IPS-NIHi7 (cell line): ENCODE data around the gene LCN1.
"Not testable (repeated sequence)": the region's sequence is repeated elsewhere in the genome, so short reads cannot be mapped to it uniquely, and the experiment has no call there.

Experiments used
- DNase-seq: peaks from one replicate; pipeline ENCODE4 v3.0.0; 2012; ENCODE audit warnings: mixed read lengths; ENCODE audit errors: extremely low spot score

Gene LCN1

DNA sequence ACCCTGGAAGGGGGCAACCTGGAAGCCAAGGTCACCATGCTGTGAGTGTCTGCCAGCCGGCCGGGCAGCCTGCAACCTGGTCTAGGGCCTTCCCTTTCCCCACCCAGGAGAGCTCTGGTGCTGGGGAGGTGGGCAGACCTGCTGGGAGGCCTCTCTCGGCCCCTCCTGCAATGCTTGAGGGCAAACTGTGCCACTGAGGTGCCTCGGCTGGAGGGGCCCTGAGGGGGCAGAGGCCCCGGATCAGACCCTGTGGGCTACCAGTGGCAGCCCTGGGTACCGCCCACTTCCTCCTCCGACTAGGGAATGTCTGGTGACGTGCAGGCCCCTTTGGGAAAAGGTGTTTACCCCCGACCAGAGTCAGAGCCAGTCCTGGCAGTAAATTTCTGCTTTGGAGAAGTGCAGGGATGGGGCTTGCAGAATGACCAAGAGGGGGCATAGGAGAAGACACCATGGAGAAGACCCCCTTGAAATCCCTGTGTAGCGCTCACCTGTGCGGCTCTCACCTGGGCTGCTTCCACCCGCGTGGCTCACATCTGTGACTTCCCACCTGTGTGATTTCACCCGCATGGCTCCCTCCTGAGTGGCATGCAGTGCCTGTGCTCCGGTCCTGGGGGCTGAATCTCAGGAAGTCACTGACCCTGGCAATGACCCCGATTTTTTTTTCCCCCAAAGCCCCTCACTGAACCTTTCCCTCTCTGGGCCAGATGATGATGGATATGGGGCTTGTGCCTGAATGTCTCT is 1.1 kb downstream of the LCN1 start:
- peak; percentile 7 for DNase-seq

DNA sequence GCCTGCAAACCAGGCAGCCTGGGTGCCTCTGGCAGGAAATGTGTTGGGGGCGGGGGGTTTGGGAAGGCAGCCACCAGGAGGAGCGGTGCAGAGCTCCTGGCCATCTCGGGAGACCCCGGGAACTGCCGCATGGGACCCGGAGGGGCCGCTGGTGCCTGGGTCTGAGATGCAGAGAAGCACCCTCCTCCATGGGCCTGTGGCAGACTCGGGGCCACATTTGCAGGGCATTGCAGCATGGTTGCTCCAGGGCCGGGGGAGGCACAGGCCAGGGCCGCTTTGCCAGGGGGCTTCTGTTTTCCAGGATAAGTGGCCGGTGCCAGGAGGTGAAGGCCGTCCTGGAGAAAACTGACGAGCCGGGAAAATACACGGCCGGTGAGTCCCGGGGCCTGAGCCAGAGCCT is 1.7 kb downstream of the LCN1 start:
- peak; percentile 44 for DNase-seq

DNA sequence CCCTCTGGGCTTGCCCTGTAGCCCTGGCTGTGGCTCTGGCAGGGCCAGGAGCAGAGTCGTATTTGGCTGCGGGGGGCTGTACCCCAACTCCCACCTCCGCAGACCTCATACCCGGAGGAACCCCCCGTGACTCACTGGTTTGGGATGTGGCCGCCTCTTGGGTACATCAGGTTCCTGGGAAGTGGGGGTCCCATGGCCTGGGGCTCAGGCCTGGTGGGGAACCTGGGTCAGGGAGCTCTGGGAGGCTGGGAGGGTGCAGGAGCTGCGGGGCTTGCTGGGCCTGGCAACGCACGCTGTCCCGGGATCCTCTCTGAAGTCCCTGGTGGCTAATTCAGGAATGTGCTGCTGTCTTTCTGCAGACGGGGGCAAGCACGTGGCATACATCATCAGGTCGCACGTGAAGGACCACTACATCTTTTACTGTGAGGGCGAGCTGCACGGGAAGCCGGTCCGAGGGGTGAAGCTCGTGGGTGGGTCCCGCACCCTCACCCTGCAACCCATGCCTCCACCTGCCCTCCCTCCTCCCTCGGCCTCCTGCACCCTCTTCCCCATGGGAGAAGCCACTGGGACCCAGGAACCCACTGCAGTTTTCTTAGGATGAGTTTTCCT is 2.4 kb downstream of the LCN1 start:
- peak; percentile 19 for DNase-seq

DNA sequence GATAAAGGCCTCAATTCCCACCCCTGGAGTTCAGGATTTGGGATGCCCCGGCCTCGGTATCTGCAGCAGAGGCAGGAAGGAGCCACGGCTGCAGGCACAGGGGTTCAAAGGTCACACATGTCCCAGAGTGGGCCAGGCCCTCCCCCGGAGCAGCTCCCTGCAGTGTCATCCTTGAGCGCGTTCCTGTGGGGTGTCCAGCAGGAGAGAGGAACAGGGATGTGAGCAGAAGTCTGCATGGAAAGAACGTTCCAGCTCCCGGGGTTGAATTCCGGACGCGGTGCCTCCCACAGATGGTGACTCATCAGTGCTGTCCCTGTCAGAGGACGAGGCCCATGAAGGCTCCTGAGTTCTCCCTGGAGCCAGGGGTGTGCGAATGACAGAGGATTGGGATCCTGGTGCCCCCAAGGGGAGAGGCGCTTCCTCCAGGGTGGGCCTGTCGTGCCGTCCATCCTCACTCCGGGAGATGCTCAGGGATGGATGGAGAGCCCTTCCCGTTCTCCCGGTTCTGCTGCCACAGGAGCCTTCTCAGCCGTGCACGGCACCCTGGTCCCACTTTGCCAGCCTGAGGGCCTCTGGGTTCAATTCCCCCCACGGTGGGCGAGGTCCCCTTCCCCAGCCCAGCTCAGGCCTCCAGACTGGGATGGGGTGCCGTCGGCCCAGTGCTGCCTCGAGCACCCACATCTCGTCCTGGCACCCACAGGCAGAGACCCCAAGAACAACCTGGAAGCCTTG is 3.1 kb downstream of the LCN1 start:
- DNase-seq: peak; percentile 9

DNA sequence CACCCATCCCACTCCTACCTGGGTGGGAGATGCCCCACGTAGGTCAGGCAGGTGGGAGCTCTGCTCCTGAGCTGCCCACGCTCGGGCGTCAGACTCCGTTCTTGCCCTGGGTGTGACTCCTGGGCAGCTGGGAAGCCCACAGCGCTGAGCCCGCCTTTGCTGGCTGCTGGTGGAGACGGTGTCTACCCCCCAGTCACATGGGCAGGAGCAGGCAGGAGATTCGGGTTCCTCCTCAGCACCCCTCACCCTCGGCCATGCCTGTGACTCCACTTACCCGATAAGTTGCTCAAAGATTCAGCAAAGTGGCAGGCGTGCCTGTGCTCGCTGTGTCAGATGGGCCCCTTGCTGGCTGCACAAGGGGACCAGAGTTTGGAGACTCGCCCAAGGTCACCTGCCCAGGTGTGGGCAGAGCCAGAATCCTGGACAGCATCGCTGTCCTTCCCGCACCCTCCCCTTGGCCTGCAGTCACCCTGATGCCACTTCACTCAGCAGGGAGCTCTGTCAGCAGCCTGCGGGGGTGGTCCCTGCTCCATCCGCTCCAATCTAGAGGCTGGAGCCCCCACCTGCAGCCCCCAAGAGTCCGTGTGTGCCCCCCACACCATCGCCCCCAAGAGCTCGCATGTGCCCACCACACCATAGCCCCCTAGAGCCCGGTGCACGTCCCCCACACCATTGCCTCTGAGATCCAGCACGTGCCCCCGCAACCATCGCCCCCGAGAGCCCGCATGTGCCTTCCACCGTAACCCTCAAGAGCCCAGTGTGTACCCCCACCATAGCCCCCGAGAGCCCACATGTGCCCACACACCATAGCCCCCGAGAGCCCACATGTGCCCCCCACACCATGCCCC is 4.2 kb downstream of the LCN1 start:
- peak; percentile 6 for DNase-seq

DNA sequence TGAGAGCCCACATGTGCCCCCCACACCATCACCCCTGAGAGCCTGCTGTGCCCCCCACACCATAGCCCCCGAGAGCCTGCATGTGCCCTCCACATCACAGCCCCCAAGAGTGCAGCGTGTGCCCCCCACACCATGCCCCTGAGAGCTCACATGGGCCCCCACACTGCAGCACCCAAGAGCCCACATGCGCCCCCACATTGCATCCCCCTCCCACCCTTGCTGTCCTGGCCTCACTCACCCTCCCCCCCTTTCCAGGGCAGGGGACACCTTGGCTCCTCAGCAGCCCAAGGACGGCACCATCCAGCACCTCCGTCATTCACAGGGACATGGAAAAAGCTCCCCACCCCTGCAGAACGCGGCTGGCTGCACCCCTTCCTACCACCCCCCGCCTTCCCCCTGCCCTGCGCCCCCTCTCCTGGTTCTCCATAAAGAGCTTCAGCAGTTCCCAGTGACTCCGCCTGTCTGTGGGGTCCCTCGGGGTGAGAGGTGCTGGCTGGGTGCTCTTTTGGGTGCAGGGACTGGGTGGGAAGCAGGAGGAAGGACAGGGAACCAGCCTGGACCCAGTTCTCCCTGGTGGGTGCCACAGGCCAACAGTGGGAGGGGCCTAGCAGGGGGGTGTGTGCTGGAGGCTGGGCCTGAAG is 5.0 kb downstream of the LCN1 start:
- DNase-seq: peak; percentile 8

DNA sequence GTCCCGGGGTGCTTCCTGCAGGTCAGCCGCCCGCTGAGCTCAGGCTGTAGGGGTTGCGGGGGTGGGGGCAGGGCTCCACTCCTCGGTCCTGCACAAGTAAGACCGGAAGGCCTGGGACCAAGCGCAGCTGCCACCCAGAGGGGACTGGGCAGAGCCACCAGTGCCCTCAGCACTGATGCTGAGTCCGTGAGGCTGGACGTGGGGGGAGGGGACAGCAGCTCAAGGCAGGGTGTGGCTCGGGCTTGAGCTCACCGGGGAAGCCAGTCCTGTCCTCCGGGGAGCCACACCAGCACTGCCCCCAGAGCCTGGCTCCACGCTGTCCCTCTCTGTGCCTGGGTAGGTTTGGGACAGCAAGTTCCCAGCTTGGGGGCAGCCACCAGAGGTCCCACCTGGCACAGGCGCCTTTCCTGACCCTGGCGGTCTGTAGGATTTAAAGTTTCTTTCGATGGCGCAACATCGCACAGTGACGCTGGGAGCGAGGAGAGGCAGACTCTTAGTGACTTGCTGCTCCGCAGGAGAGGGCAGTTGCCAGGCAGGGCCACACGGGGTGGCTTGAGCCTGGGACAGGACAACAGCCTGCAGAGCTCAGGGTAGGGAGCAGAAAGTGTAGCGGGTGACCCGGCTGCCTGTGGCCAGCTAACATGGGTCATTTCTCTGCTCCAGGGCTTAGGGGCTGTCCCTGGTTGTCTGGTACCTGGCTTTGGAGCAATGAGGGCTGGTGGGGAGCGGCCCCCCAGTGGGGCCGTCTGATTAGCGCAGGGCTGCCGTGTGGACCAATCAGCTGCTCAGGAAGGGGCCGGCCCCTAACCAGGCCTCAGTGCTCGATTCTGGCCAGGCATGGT is 5.7 kb downstream of the LCN1 start:
- peak; percentile 20 for DNase-seq

DNA sequence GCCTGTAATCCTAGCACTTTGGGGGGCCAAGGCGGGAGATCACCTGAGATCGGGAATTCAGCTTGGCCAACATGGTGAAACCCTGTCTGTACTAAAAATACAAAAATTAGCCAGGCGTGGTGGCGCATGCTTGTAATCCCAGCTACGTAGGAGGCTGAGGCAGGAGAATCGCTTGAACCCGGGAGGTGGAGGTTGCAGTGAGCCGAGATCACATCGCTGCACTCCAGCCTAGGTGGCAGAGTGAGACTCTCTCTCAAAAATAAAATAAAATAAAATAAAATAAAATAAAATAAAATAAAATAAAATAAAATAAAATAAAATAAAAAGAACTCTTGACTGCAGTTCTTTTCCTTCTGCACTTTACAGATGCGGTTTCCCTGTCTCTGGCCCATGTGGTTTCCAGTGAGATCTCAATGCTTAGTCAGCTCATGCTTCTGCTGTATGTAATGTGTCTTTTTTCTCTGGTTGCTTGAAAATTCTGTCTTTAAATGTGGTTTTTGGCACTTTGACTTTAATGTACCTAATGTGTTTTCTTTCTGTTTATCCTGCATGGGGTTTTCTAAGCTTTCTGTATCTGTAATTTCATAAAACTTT is 7.7 kb downstream of the LCN1 start:
- DNase-seq: not testable (repeated sequence)

DNA sequence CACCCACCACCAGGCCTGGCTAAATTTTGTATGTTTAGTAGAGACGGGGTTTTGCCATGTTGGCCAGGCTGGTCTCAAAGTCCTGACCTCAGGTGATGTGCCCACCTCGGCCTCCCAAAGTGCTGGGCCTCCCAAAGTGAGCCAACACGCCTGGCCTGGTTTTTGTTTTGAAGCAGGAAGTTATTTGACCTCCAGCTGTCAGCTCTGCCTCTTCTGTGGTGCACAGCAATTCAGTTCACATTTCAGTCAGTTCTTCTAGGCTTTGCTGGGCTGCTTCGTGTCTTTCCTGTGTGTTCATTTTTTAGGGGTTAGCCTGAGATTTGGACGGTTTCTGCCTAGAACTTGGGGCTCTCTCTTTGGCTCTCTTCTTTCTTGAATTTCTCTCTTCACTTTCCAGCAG is 8.9 kb downstream of the LCN1 start:
- no peak for DNase-seq

DNA sequence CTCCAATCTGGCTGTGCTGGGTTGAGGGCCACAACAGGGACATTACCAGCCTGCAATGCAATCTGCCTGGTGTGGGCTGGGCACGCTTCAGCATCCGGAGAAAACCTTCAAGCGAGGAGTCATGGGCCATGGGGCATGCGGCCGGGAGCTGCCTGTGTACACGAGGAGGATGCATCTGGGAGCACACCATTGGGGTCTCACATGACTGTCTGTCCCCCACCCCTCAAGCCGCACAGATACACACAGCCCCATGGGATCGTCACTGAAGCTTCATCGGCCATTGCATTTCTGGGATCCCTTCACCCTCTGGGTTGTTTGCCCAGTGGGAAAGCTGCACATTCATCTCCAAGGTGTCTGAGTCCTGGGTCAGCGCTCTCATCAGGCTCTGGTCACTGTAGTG is 9.9 kb downstream of the LCN1 start:
- DNase-seq: peak; percentile 2

DNA sequence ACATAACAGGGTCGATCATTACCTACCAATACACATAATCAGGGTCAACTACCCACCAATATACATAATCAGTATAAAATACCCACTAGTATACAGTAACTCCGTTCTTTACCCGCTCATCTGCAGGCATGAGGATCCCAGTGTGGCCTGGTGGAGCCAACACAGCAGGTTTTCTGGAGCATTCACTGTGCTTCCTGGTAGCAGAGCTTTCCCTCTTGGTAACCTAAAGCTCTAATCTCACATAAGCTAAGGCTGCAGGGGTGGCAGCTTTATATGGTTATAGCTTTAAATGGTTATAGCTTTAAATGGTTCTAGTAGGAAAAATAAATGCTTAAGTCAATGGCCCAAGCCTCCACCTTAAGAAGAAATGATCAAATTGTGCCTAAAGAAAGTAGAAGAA is 11.9 kb downstream of the LCN1 start:
- DNase-seq: peak; percentile 3

DNA sequence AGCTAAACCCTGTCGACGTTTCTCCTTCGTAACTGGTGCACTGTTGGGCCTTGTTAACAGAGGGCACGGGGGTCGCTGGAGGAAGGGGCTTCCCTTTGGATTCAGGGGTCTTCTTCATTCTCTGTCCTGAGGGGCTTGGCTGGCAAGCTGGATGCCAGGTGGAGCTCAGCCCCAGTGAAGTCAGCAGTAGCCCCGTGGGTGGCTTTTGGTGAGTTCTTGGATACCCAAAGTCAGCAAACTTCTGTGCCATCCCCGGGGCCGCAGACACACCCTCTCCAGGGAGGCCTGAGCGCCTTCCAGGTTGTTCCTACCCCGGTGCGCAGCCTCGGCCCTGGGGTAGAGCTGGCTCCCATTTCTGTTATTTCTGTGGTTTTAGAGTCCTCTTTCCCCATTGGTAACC is 12.4 kb downstream of the LCN1 start:
- DNase-seq: peak; percentile 3

DNA sequence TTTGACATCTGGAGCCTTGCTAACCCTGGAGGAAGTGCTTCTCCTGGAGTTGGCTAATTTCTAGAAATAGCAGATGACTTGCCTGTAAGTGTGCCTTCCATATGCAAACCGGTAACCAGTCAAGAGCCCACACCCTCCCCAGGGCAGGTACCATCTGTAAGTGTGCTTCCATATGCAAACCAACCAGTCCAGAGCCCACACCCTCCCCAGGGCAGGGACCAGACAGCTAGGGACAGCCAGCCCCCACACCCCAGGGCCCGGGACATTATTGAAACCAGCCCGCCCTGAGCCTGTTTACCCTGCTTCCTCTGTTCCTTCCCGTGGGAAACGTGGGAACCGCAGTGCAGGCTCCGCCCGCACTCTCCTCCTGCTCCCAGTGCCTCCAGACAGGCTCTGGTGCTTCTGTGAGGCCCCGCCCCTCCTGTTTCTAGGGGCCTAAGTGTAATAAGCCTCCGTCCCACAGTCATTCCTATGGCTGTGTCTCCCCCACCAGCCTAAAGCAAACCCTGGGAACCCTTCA is 13.0 kb downstream of the LCN1 start:
- DNase-seq: peak; percentile 20

DNA sequence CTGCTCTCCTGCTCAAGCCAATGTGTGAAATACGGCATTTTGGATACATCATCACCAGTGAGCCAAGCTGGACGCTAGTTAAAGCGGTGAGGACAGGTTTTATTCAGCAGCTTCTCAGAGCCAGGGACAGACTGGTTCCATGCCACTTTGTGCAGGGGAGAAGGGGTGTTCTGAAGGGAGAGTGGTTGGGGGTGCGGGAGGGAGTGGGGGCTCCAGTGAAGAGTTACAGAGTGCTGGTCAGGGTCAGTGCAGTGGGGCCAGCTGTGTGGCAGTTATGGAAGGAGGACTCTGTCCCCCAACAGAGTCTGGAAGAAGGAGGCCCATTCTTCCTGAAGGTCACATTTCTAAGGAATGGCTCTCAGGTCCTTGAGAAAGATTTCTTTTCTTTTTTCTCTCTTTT is 13.6 kb downstream of the LCN1 start:
- not testable (repeated sequence) for DNase-seq

DNA sequence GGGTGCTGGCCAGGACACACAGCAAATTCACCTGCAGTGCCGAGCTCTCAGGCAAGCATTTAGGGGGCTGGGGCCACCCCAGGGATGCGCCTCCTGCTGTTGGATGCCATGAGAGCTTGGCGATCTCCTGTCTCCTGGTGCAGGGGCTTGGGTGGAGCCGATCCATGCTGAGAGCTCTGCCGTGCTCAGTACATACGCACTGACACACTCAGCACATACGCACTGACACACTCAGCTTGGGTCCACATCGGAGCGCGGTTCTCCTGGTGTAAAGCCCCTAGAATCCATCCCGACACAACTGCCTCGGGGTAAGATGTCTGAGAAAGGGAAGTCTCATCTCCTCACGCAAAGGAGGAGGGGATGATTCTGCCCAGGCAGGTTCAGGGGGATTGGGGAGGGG is 14.4 kb downstream of the LCN1 start:
- DNase-seq: not testable (repeated sequence)

DNA sequence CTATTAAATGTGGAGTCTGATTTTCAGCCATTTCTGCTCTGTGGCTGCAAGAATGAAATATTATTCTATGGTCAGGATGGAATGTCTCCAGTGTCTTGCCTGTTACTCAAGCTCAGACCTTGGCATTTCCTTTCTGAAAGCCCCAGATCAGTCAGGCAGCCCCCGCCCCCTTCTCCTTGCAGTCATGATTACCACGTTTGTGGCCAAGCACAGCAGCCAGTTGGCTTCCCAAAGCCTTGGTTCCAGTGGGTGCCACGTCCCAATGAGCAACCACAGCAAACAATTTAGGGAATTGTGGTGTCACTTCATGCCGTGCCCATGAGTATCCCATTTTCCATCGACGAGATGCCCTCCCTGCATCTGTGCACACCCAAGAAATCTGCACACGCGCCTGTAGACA is 15.0 kb downstream of the LCN1 start:
- DNase-seq: no peak

DNA sequence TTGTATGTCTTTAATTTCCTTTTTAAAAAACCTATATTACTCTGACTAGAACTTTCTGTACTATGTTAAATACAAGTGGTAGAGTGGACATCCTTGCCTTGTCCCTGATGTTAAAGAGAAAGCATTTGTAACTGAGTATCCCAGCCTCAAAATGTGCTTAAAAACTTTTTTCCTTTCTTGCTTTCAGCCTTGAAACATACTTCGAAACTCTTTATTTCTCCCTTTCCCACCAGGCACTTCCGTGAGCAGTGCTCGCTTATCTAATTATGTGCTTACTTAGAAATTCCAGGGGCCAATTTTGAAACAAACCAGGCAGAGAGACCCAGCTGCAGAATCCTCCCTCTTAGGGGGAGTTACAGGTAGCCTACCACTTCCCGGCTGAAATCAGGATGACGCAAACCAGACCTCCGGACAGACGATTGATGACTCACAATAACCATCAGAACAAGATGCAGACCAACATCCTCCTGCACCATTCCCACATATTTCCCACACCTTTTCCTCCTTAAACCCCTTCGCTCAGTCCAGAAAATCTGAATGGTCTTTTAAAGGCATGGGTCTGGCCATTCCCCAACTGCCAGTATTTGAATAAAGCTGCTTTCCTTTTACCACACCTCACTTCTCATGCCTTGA is 22.1 kb downstream of the LCN1 start:
- not testable (repeated sequence) for DNase-seq

DNA sequence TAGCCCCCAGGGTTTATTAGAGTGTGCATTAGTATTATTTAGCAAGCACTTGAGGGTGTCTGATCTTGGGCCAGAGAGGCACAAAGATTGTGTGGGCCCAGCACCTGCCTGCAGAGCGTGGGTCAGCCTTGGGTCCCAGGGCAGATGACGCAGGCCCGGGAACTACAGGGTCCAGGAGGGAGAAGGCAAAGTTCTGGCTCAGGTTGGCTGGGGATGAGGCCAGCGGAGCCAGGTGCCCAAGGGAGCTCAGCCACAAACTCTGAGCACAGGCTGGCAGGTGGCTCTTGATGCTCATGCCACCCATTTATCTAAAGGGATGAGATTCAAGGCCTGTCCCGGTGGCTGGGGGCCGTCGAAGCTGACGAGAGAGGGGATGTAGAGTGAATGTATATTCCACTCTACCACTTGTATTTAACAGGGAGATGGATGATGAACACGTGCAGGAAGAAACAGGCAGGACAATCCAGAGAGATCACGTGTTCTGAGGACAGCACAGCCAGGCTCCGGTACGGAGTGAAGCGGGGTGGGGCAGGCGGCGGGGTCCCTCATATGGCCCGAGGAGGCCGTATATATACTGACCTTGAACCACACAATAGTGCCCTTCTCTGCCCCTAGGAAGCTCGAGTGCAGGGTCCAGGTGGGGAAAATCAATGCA is 23.9 kb downstream of the LCN1 start:
- no peak for DNase-seq

DNA sequence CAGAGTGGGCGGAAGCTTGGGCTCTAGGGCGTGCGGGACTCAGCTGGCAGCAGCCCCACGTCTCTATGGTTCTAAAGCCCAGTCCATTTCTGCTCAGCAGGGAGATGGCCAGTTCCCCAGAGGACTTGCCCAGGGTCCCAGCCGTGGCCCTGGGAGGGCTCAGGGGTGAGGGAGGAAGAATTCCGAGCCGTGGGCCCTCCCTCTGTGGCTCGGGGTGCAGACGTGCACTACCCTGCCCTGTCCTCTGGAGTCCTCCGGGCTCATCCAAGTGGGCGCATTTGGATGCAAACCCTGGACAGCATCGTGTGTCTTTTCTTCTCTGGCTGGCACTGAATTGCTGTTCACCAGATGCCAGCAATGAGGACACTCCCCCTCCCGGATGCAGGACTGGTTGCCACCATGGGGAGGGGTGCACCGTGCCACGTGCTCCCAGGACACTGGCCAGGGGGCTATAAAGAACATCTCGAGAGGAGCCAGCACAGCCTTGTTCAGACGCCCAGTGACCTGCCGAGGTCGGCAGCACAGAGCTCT is 24.5 kb downstream of the LCN1 start, which contains the start of gene OBP2A:
OBP2A (plus strand) TSS at position 481 of the 531 bp plus-strand sequence. CDS start 55 bp downstream, outside the sequence.
- not testable (repeated sequence) for DNase-seq
